HT-29 (cell line): ENCODE results near the gene LRCH1. TPM values are rescaled to one million over a fixed set of nuclear protein-coding genes. Genes with fewer than 3 reads are reported as not detected.
A peak's percentile ranks its signal among the peaks of the same experiment; 100 is the strongest.
"Not testable (repeated sequence)": the region's sequence is repeated elsewhere in the genome, so short reads cannot be mapped to it uniquely, and the experiment has no call there.

ENCODE experiments used
- DNase-seq: peaks from one replicate; pipeline ENCODE4 v3.0.0-alpha.2; 2015; ENCODE audit warnings: low spot score
- total RNA-seq: library from RNA; depleted of rRNA; stranded (reverse); fragments of >200 nt; shearing (Covaris generic); gene quantifications from 2 replicates; pipeline ENCODE4 v1.2.3, GENCODE V29; 2014; rRNA removed

LRCH1 gene
- total RNA-seq = 12.7 and 13.5 TPM in 2 replicates

GRCh38 chr13:46552889-46553520 is at the start of gene LRCH1:
Gene LRCH1, plus strand, starts transcription at chr13:46553170. Its CDS starts 227 bp downstream, at chr13:46553397.
- peak; percentile 91 for DNase-seq

- DNase-seq = no peak
Measured at GRCh38 chr13:46504036-46504435, 48.9 kb upstream of the LRCH1 start.

- DNase-seq = no peak
Measured at GRCh38 chr13:46507981-46508380, 45.0 kb upstream of the LRCH1 start.

GRCh38 chr13:46509981-46510380 is 43.0 kb upstream of the LRCH1 start:
- no peak for DNase-seq

GRCh38 chr13:46515803-46516202 is 37.2 kb upstream of the LRCH1 start:
- no peak for DNase-seq

- DNase-seq = no peak
Measured at GRCh38 chr13:46516599-46517338, 36.2 kb upstream of the LRCH1 start.

- DNase-seq = not testable (repeated sequence)
Measured at GRCh38 chr13:46517748-46518147, 35.2 kb upstream of the LRCH1 start.

- no peak for DNase-seq
Measured at GRCh38 chr13:46519182-46519581, 33.8 kb upstream of the LRCH1 start.

GRCh38 chr13:46520166-46520565 is 32.8 kb upstream of the LRCH1 start:
- no peak for DNase-seq

GRCh38 chr13:46521486-46521885 is 31.5 kb upstream of the LRCH1 start:
- DNase-seq = no peak

- no peak for DNase-seq
Measured at GRCh38 chr13:46521921-46522747, 30.8 kb upstream of the LRCH1 start.

- no peak for DNase-seq
Measured at GRCh38 chr13:46522748-46523030, 30.3 kb upstream of the LRCH1 start.

GRCh38 chr13:46523972-46524752 is 28.8 kb upstream of the LRCH1 start:
- no peak for DNase-seq

- DNase-seq = no peak
Measured at GRCh38 chr13:46526100-46526735, 26.8 kb upstream of the LRCH1 start.

GRCh38 chr13:46526740-46527139 is 26.2 kb upstream of the LRCH1 start:
- DNase-seq = no peak

- no peak for DNase-seq
Measured at GRCh38 chr13:46527237-46527636, 25.7 kb upstream of the LRCH1 start.

- no peak for DNase-seq
Measured at GRCh38 chr13:46529216-46529919, 23.6 kb upstream of the LRCH1 start.

GRCh38 chr13:46530084-46530935 is 22.7 kb upstream of the LRCH1 start:
- DNase-seq = no peak

GRCh38 chr13:46531953-46532352 is 21.0 kb upstream of the LRCH1 start:
- no peak for DNase-seq

GRCh38 chr13:46535002-46535401 is 18.0 kb upstream of the LRCH1 start:
- DNase-seq = no peak
